Keratinocyte (primary cell): ENCODE results near the gene ST3GAL5. TPM values are rescaled to one million over a fixed set of nuclear protein-coding genes. Genes with fewer than 3 reads are reported as not detected.

ENCODE experiments used
- DNase-seq: peaks from one replicate; pipeline ENCODE4 v3.0.0-alpha.2; 2011; ENCODE audit warnings: low read depth, missing footprints, low spot score
- FAIRE-seq: peaks from 2 replicates; lab custom pipeline; 2011; peaks lifted over from hg19 to GRCh38; lab: Jason Lieb, UNC
- H2AFZ ChIP-seq: 2 replicates; pipeline ENCODE4 v1.6.0; 2012; ENCODE audit warnings: low read length, control low read depth, inconsistent platforms; ENCODE audit not compliant: control insufficient read depth
- H3K27ac ChIP-seq: 2 replicates; pipeline ENCODE4 v1.5.1; 2011; ENCODE audit warnings: low read length; ENCODE audit not compliant: control insufficient read depth, insufficient read depth
- H3K27me3 ChIP-seq: 3 replicates; pipeline ENCODE4 v1.6.0; 2011; ENCODE audit warnings: low read length; ENCODE audit not compliant: control insufficient read depth, insufficient read depth; ENCODE audit errors: extremely low read depth
- H3K36me3 ChIP-seq, 2 experiments: 2 replicates in 1 of 2; 3 replicates in 1 of 2; pipeline ENCODE4 v1.5.1; 2011; ENCODE audit warnings: low read length in 2 of 2, mild to moderate bottlenecking in 1 of 2; ENCODE audit not compliant: control insufficient read depth in 2 of 2, insufficient read depth in 2 of 2; ENCODE audit errors: extremely low read depth in 1 of 2
- H3K4me1 ChIP-seq: 3 replicates; pipeline ENCODE4 v1.5.1; 2011; ENCODE audit warnings: low read length; ENCODE audit not compliant: control insufficient read depth, insufficient read depth; ENCODE audit errors: extremely low read depth
- H3K4me2 ChIP-seq: 3 replicates; pipeline ENCODE4 v1.6.0; 2011; ENCODE audit warnings: low read depth, low read length; ENCODE audit not compliant: control insufficient read depth, insufficient read depth; ENCODE audit errors: extremely low read depth
- H3K4me3 ChIP-seq, 3 experiments: fragments of 200-600 bp in 1 of 3; sonication (generic) in 1 of 3; 2 replicates in 2 of 3; 3 replicates in 1 of 3; pipeline ENCODE4 v1.5.1; 2011 to 2016; ENCODE audit warnings: low read length in 3 of 3, mild to moderate bottlenecking in 3 of 3, control low read depth in 2 of 3, inconsistent platforms in 1 of 3, low read depth in 1 of 3, mixed read lengths in 1 of 3, mixed run types in 1 of 3, moderate library complexity in 1 of 3; ENCODE audit not compliant: control insufficient read depth in 2 of 3, insufficient read depth in 2 of 3; ENCODE audit errors: extremely low read depth in 1 of 3
- H3K79me2 ChIP-seq: 2 replicates; pipeline ENCODE4 v1.6.0; 2012; ENCODE audit warnings: low read length; ENCODE audit not compliant: control insufficient read depth, insufficient read depth
- H3K9ac ChIP-seq: 3 replicates; pipeline ENCODE4 v1.6.0; 2011; ENCODE audit warnings: low read length; ENCODE audit not compliant: control insufficient read depth, insufficient read depth; ENCODE audit errors: extremely low read depth
- H3K9me1 ChIP-seq: 3 replicates; pipeline ENCODE4 v1.6.0; 2011; ENCODE audit warnings: low read length; ENCODE audit not compliant: control insufficient read depth, insufficient read depth; ENCODE audit errors: extremely low read depth
- H3K9me3 ChIP-seq: 2 replicates; pipeline ENCODE4 v1.5.1; 2012; ENCODE audit warnings: low read depth, low read length; ENCODE audit not compliant: control insufficient read depth
- H4K20me1 ChIP-seq: 3 replicates; pipeline ENCODE4 v1.6.0; 2011; ENCODE audit warnings: low read length; ENCODE audit not compliant: control insufficient read depth, insufficient read depth; ENCODE audit errors: extremely low read depth
- CTCF ChIP-seq, 3 experiments: IDR thresholded peaks in 1 of 3; conservative IDR thresholded peaks in 1 of 3; optimal IDR thresholded peaks in 1 of 3; 2 replicates in 2 of 3; 3 replicates in 1 of 3; pipeline versions ENCODE3 to v1.5.1; 2011; ENCODE audit warnings: low read length in 3 of 3, mild to moderate bottlenecking in 3 of 3, moderate library complexity in 2 of 3, control low read depth in 1 of 3, inconsistent platforms in 1 of 3; ENCODE audit not compliant: insufficient read depth in 2 of 3; ENCODE audit errors: extremely low read depth in 1 of 3
- EZH2 ChIP-seq: IDR thresholded peaks from one replicate; pipeline ENCODE4 v1.6.1; 2012; ENCODE audit warnings: inconsistent platforms, mild to moderate bottlenecking, low read length, moderate library complexity
- dilution Hi-C: fragments of 300-500 bp; cut with MboI; formaldehyde crosslinking; loops from one replicate; pipeline ENCODE4 v1.7.0; 2020; ENCODE audit warnings: low sequenced_read_pairs; ENCODE audit not compliant: extremely low pct_ligation_motif_present
- polyA plus RNA-seq, 5 experiments: library from polyadenylated mRNA; depleted of rRNA in 3 of 5; stranded (reverse) in 3 of 5; stranded (forward) in 1 of 5; unstranded in 1 of 5; fragments of >200 nt; gene quantifications; 1 replicate in 1 of 5; 2 replicates in 3 of 5; 3 replicates in 1 of 5; pipeline versions ENCODE4 v1.2.1 to v1.2.3, GENCODE V29; 2011 to 2012; ENCODE audit warnings: missing spikeins in 2 of 5, low read depth in 1 of 5, low replicate concordance in 1 of 5

ST3GAL5 gene
- polyA plus RNA-seq, 1 donor (not counting 4 experiments of a cell fraction or from before 2014, with no cell fraction given), result 43.5 TPM

GRCh38 chr2:85864654-85865053 is 24.1 kb downstream of the ST3GAL5 start:
- Histone ChIP-seq H4K20me1 (no peaks in the 10 kb centered on the region), H3K4me3 (no peak overlapping the region), H3K27ac (no peak overlapping the region), H3K9me3 (no peaks in the 10 kb centered on the region), H3K9ac (no peak overlapping the region), H3K27me3 (no peaks in the 10 kb centered on the region), H3K79me2 (peaks cover 3% of the 10 kb centered on the region), H3K4me2 (no peak overlapping the region), H3K4me1 (no peaks in the 10 kb centered on the region), H2AFZ (no peak overlapping the region), H3K36me3 (peaks cover 7 to 10% of the 10 kb centered on the region in 2 experiments), H3K9me1 (no peaks in the 10 kb centered on the region)
- dilution Hi-C loops, result no loop called here
- TF ChIP-seq CTCF (optimal IDR thresholded peaks at IDR 0.05 in 1 of 3, IDR thresholded peaks at IDR 0.05 in 1 of 3, conservative IDR thresholded peaks at IDR 0.05 in 1 of 3; ENCODE audit: extremely low read depth in 1 of 3, insufficient read depth in 2 of 3, low read length in 3 of 3) (no peak), EZH2 (no peak)
- no peak for DNase-seq
- FAIRE-seq, result no peak

GRCh38 chr2:85862426-85862825 is 26.4 kb downstream of the ST3GAL5 start:
- FAIRE-seq, result no peak

More at GRCh38 chr2:85862426-85862825, 26.4 kb downstream of the ST3GAL5 start:
- Histone ChIP-seq H3K9me1 (no peaks in the 10 kb centered on the region), H3K27ac (no peak overlapping the region), H4K20me1 (no peaks in the 10 kb centered on the region), H3K4me2 (no peak overlapping the region), H3K4me1 (no peaks in the 10 kb centered on the region), H3K9ac (no peak overlapping the region), H2AFZ (no peak overlapping the region), H3K79me2 (peaks cover 3% of the 10 kb centered on the region), H3K9me3 (no peaks in the 10 kb centered on the region), H3K27me3 (no peaks in the 10 kb centered on the region), H3K4me3 (no peak overlapping the region), H3K36me3 (peaks cover 6 to 9% of the 10 kb centered on the region in 2 experiments)
- dilution Hi-C loops, result no loop called here
- DNase-seq, result no peak
- TF ChIP-seq EZH2 (no peak), CTCF (optimal IDR thresholded peaks at IDR 0.05 in 1 of 3, IDR thresholded peaks at IDR 0.05 in 1 of 3, conservative IDR thresholded peaks at IDR 0.05 in 1 of 3; ENCODE audit: extremely low read depth in 1 of 3, insufficient read depth in 2 of 3, low read length in 3 of 3) (no peak)
